ENCODE data around the gene CENPU.

- TF ChIP-seq CTCF (IDR thresholded peaks at IDR 0.05) (no peak), EZH2phosphoT487 (IDR thresholded peaks at IDR 0.05) (no peak)
Measured at GRCh38 chr4:184645904-184646610, 87.8 kb downstream of the CENPU start.

Measured in neural progenitor cell (in vitro differentiated cells).